SK-N-SH (cell line): ENCODE measurements around the gene SRSF2.

Experiments used
- CTCF ChIP-seq: fragments of 200-600 bp; sonication (generic); IDR thresholded peaks from 2 replicates; pipeline ENCODE4 v1.6.1; 2017; ENCODE audit warnings: antibody characterized with exemption, mild to moderate bottlenecking, moderate library complexity
- ELF1 ChIP-seq: IDR thresholded peaks from 2 replicates; pipeline ENCODE4 v1.4.0; 2012
- FOXM1 ChIP-seq: IDR thresholded peaks from 2 replicates; pipeline ENCODE4 v1.4.0; 2012; ENCODE audit warnings: low read depth, mild to moderate bottlenecking
- MAX ChIP-seq: IDR thresholded peaks from 2 replicates; pipeline ENCODE4 v1.4.0; 2012; ENCODE audit warnings: low read depth
- MXI1 ChIP-seq: IDR thresholded peaks from 2 replicates; pipeline ENCODE4 v1.6.1; 2012; ENCODE audit warnings: mild to moderate bottlenecking, low read depth, low read length, improper control_type of control experiment
- POLR2AphosphoS5 ChIP-seq: IDR thresholded peaks from 2 replicates; pipeline ENCODE4 v1.6.1; 2012; ENCODE audit warnings: low read depth, low read length
- RCOR1 ChIP-seq: fragments of 150-350 bp; IDR thresholded peaks from 2 replicates; pipeline ENCODE4 v1.6.1; 2017; ENCODE audit warnings: antibody characterized with exemption, low read length
- REST ChIP-seq: IDR thresholded peaks from 2 replicates; pipeline ENCODE4 v1.6.1; 2012; ENCODE audit warnings: mild to moderate bottlenecking, low read depth, low read length, moderate library complexity
- SIN3A ChIP-seq: IDR thresholded peaks from 2 replicates; pipeline ENCODE4 v1.6.1; 2012; ENCODE audit warnings: low read depth, mild to moderate bottlenecking, low read length, moderate library complexity, borderline replicate concordance
- TEAD4 ChIP-seq: IDR thresholded peaks from 2 replicates; pipeline ENCODE4 v1.4.0; 2012; ENCODE audit warnings: mild to moderate bottlenecking, borderline replicate concordance; ENCODE audit not compliant: insufficient read depth
- YY1 ChIP-seq: IDR thresholded peaks from 2 replicates; pipeline ENCODE4 v1.4.0; 2012; ENCODE audit warnings: low read depth, mild to moderate bottlenecking
- ZBTB33 ChIP-seq: IDR thresholded peaks from 2 replicates; pipeline ENCODE4 v1.4.0; 2012; ENCODE audit warnings: low read depth, borderline replicate concordance

- TF ChIP-seq REST (no peak), YY1 (no peak), CTCF (no peak), POLR2AphosphoS5 (no peak), ZBTB33 (no peak), TEAD4 (no peak), RCOR1 (no peak), MXI1 (no peak), FOXM1 (no peak), MAX (no peak), ELF1 (no peak), SIN3A (no peak)
Observed at GRCh38 chr17:76696763-76697701, 40.1 kb downstream of the SRSF2 start.
